ENCODE data around the gene CLEC18C.
A peak's percentile ranks its signal among the peaks of the same experiment; 100 is the strongest.
"Not testable (repeated sequence)": the region's sequence is repeated elsewhere in the genome, so short reads cannot be mapped to it uniquely, and the experiment has no call there.

Gene CLEC18C

GRCh38 chr16:70152578-70153302 is 20.8 kb upstream of the CLEC18C start:
- no peak overlapping the region for H3K27ac Mint-ChIP-seq
- H3K9me3 Mint-ChIP-seq, result no peaks in the 10 kb centered on the region
- H3K4me1 Mint-ChIP-seq, result no peaks in the 10 kb centered on the region
- DNase-seq (ENCODE audit: low spot score in 2 of 2) (no peak), ATAC-seq (ENCODE audit: low read depth) (no peak)
- H3K27me3 Mint-ChIP-seq, result no peaks in the 10 kb centered on the region
- H3K36me3 Mint-ChIP-seq, result peaks cover 47% of the 10 kb centered on the region
- no peak overlapping the region for H3K4me3 Mint-ChIP-seq

- not testable (repeated sequence) for H3K9me3 Mint-ChIP-seq; H3K4me3 Mint-ChIP-seq; H3K27ac Mint-ChIP-seq; H3K27me3 Mint-ChIP-seq; DNase-seq (ENCODE audit: low spot score in 2 of 2); H3K4me1 Mint-ChIP-seq; ATAC-seq (ENCODE audit: low read depth)
- peaks cover 41% of the 10 kb centered on the region for H3K36me3 Mint-ChIP-seq
Observed at GRCh38 chr16:70154736-70155135, 18.9 kb upstream of the CLEC18C start.

- Mint-ChIP-seq H3K27ac (no peak overlapping the region), H3K27me3 (no peaks in the 10 kb centered on the region), H3K36me3 (peaks cover 38% of the 10 kb centered on the region), H3K4me1 (no peaks in the 10 kb centered on the region), H3K4me3 (no peak overlapping the region), H3K9me3 (no peaks in the 10 kb centered on the region)
- ATAC-seq (ENCODE audit: low read depth) (no peak), DNase-seq (ENCODE audit: low spot score in 2 of 2) (no peak)
Observed at GRCh38 chr16:70156207-70156978, 17.2 kb upstream of the CLEC18C start.

GRCh38 chr16:70157105-70157476 is 16.5 kb upstream of the CLEC18C start:
- no peaks in the 10 kb centered on the region for H3K27me3 Mint-ChIP-seq
- H3K36me3 Mint-ChIP-seq, result peaks cover 37% of the 10 kb centered on the region
- no peaks in the 10 kb centered on the region for H3K9me3 Mint-ChIP-seq
- ATAC-seq (ENCODE audit: low read depth) (no peak), DNase-seq (ENCODE audit: low spot score in 2 of 2) (no peak)
- no peaks in the 10 kb centered on the region for H3K4me1 Mint-ChIP-seq
- H3K4me3 Mint-ChIP-seq, result no peak overlapping the region
- no peak overlapping the region for H3K27ac Mint-ChIP-seq

- H3K27ac Mint-ChIP-seq, result no peak overlapping the region
- H3K9me3 Mint-ChIP-seq, result no peaks in the 10 kb centered on the region
- H3K27me3 Mint-ChIP-seq, result no peaks in the 10 kb centered on the region
- ATAC-seq (ENCODE audit: low read depth) (no peak), DNase-seq (ENCODE audit: low spot score in 2 of 2) (no peak)
- H3K4me1 Mint-ChIP-seq, result no peaks in the 10 kb centered on the region
- peaks cover 32% of the 10 kb centered on the region for H3K36me3 Mint-ChIP-seq
- H3K4me3 Mint-ChIP-seq, result no peak overlapping the region
Observed at GRCh38 chr16:70157477-70158260, 15.9 kb upstream of the CLEC18C start.

- Mint-ChIP-seq H3K27ac (no peak overlapping the region), H3K4me3 (no peak overlapping the region), H3K9me3 (no peaks in the 10 kb centered on the region), H3K36me3 (peaks cover 27% of the 10 kb centered on the region), H3K4me1 (no peaks in the 10 kb centered on the region), H3K27me3 (no peaks in the 10 kb centered on the region)
- ATAC-seq (ENCODE audit: low read depth) (no peak), DNase-seq (ENCODE audit: low spot score in 2 of 2) (no peak)
Observed at GRCh38 chr16:70158261-70158939, 15.2 kb upstream of the CLEC18C start.

- Mint-ChIP-seq H3K27ac (no peak overlapping the region), H3K9me3 (no peaks in the 10 kb centered on the region), H3K36me3 (peaks cover 21% of the 10 kb centered on the region), H3K27me3 (no peaks in the 10 kb centered on the region), H3K4me1 (no peaks in the 10 kb centered on the region), H3K4me3 (no peak overlapping the region)
- peak in 1 of 2 donors; percentile 7 for DNase-seq (ENCODE audit: low spot score in 2 of 2)
- ATAC-seq (ENCODE audit: low read depth), result no peak
Observed at GRCh38 chr16:70159355-70160348, 13.9 kb upstream of the CLEC18C start.

- Mint-ChIP-seq H3K27ac (no peak overlapping the region), H3K4me3 (no peak overlapping the region), H3K27me3 (no peaks in the 10 kb centered on the region), H3K4me1 (peaks cover 4% of the 10 kb centered on the region), H3K36me3 (peaks cover 21% of the 10 kb centered on the region), H3K9me3 (no peaks in the 10 kb centered on the region)
- ATAC-seq (ENCODE audit: low read depth) (no peak), DNase-seq (ENCODE audit: low spot score in 2 of 2) (no peak)
Observed at GRCh38 chr16:70160388-70160787, 13.2 kb upstream of the CLEC18C start.

GRCh38 chr16:70160821-70161220 is 12.8 kb upstream of the CLEC18C start:
- Mint-ChIP-seq H3K4me1 (peaks cover 4% of the 10 kb centered on the region), H3K9me3 (no peaks in the 10 kb centered on the region), H3K27ac (no peak overlapping the region), H3K36me3 (peaks cover 21% of the 10 kb centered on the region), H3K4me3 (no peak overlapping the region), H3K27me3 (no peaks in the 10 kb centered on the region)
- DNase-seq (ENCODE audit: low spot score in 2 of 2) (no peak), ATAC-seq (ENCODE audit: low read depth) (no peak)

- Mint-ChIP-seq H3K27me3 (no peaks in the 10 kb centered on the region), H3K4me1 (peaks cover 4% of the 10 kb centered on the region), H3K9me3 (no peaks in the 10 kb centered on the region), H3K27ac (peak overlapping the region; percentile 78), H3K4me3 (no peak overlapping the region), H3K36me3 (peaks cover 20% of the 10 kb centered on the region)
- ATAC-seq (ENCODE audit: low read depth), result no peak
- no peak for DNase-seq (ENCODE audit: low spot score in 2 of 2)
Observed at GRCh38 chr16:70161350-70161749, 12.2 kb upstream of the CLEC18C start.

GRCh38 chr16:70162041-70162451 is 11.5 kb upstream of the CLEC18C start:
- Mint-ChIP-seq H3K4me3 (no peak overlapping the region), H3K9me3 (no peaks in the 10 kb centered on the region), H3K27ac (peak overlapping the region; percentile 78), H3K27me3 (no peaks in the 10 kb centered on the region), H3K36me3 (peaks cover 14% of the 10 kb centered on the region), H3K4me1 (peaks cover 4% of the 10 kb centered on the region)
- no peak for DNase-seq (ENCODE audit: low spot score in 2 of 2)
- ATAC-seq (ENCODE audit: low read depth), result no peak

GRCh38 chr16:70163596-70163995 is 10.0 kb upstream of the CLEC18C start:
- no peak for DNase-seq (ENCODE audit: low spot score in 2 of 2)

GRCh38 chr16:70166688-70167087 is 6.9 kb upstream of the CLEC18C start:
- H3K4me3 Mint-ChIP-seq; H3K9me3 Mint-ChIP-seq; ATAC-seq (ENCODE audit: low read depth); H3K27ac Mint-ChIP-seq; H3K4me1 Mint-ChIP-seq; H3K27me3 Mint-ChIP-seq; H3K36me3 Mint-ChIP-seq; DNase-seq (ENCODE audit: low spot score in 2 of 2): not testable (repeated sequence)

More at GRCh38 chr16:70163596-70163995, 10.0 kb upstream of the CLEC18C start:
- ATAC-seq (ENCODE audit: low read depth), result no peak
- Mint-ChIP-seq H3K27ac (peak overlapping the region; percentile 59), H3K4me1 (peaks cover 4% of the 10 kb centered on the region), H3K36me3 (peaks cover 5% of the 10 kb centered on the region), H3K27me3 (no peaks in the 10 kb centered on the region), H3K4me3 (no peak overlapping the region), H3K9me3 (no peaks in the 10 kb centered on the region)
